HG02610 (cell line): ENCODE results near the gene SMAD6.
"Not testable (repeated sequence)": the region's sequence is repeated elsewhere in the genome, so short reads cannot be mapped to it uniquely, and the experiment has no call there.

ENCODE experiments used
- ATAC-seq: cut with Tn5 transposase; IDR thresholded peaks from one replicate; pipeline ENCODE4 v1.9.1; 2021; ENCODE audit warnings: mild to moderate bottlenecking, moderate library complexity; ENCODE audit not compliant: unreplicated experiment

The SMAD6 gene

GRCh38 chr15:66756295-66756694 lies 54.3 kb downstream of the SMAD6 start:
- no peak for ATAC-seq

GRCh38 chr15:66757030-66757429 lies 55.0 kb downstream of the SMAD6 start:
- no peak for ATAC-seq

DNA sequence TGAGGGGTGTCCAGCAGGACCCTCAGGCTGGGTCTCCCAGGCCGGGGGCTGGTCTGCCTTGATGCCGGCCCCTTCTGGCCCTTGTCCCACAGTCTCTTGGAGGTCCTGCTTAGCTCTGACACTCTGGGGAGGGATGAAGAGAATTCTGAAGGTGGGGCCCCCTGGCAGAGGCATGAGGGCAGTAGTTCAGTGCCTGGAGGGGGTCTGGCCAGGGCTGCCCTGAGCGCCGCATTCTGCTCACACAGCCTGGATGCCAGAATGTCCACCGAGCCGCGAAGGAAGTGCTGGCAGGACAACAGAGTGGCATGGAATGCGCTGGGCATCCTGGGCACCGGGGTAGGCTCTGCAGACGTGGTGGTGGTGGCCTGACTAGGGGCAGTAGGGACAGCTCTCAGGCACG lies 55.5 kb downstream of the SMAD6 start:
- no peak for ATAC-seq

DNA sequence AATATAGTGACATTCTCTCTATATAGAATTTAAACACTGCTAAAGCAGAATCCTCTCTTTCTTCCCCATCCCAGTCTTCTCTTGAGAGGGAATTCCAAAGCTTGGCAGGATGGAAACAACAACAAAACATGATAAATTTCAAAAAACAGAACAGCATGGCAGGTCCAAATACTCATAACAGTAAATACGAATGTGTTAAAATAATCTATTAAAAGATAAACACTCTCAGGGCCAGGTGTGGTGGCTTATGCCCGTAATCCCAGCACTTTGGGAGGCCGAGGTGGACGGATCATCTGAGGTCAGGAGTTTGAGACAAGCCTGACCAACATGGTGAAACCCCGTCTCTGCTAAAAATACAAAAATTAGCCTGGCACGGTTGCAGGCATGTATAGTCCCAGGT lies 56.2 kb downstream of the SMAD6 start:
- ATAC-seq = not testable (repeated sequence)

DNA sequence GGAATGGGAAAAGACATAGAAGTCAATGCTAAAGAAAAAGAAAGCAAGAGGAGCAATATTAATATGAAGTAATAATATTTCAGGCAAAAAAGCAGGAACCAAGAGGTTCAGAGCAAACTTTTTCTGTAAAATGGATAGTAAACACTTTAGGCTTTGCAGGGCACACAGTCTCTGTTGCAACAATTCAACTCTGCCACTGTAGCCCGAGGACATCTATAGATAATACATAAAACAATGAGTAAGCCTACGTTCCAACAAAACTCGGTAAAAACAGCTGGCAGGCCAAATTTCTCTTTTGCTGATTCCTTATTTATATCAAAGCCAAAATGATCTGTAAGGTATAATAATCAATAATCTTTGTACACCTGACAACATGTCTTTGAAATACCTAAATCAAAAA lies 56.8 kb downstream of the SMAD6 start:
- ATAC-seq = no peak

- ATAC-seq = no peak
Measured at GRCh38 chr15:66760097-66760967, 58.3 kb downstream of the SMAD6 start.

DNA sequence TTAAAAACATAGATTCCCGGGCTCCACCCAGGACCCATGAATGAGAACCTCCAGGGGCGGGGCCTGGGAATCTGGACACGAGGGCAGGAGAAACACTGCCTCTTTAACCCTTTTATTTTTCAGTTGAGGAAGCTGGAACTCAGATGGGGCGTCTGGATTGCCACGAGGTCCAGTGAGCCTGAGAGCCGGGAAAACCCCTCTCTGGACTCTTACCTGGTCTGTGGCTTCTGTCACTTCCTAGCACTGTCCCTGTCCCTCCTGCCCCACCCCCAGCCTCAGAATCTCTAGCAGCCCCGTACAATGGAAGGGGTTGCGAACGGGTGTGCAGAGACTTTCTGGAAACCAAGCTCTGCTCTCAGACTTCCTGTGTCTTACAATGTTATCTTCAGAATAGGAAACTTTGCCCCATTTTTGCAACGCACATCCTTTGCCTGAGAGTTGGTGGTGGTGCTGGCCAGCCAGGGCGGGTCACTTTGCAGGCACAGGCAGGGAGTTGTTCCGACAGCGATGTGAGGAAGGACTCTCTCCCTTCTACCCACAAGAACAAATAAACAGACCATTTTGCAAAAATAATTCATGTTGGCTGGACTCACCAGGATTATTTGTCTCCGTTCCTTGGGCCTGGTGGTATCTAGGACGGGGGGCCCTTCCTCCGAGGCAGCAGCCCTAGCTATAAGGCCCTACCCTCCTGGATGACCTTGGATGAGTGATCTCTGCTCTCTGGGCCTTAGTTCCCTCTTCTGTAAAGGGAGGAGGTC lies 59.1 kb downstream of the SMAD6 start:
- no peak for ATAC-seq

- ATAC-seq = no peak
Measured at GRCh38 chr15:66761726-66762595, 59.9 kb downstream of the SMAD6 start.

DNA sequence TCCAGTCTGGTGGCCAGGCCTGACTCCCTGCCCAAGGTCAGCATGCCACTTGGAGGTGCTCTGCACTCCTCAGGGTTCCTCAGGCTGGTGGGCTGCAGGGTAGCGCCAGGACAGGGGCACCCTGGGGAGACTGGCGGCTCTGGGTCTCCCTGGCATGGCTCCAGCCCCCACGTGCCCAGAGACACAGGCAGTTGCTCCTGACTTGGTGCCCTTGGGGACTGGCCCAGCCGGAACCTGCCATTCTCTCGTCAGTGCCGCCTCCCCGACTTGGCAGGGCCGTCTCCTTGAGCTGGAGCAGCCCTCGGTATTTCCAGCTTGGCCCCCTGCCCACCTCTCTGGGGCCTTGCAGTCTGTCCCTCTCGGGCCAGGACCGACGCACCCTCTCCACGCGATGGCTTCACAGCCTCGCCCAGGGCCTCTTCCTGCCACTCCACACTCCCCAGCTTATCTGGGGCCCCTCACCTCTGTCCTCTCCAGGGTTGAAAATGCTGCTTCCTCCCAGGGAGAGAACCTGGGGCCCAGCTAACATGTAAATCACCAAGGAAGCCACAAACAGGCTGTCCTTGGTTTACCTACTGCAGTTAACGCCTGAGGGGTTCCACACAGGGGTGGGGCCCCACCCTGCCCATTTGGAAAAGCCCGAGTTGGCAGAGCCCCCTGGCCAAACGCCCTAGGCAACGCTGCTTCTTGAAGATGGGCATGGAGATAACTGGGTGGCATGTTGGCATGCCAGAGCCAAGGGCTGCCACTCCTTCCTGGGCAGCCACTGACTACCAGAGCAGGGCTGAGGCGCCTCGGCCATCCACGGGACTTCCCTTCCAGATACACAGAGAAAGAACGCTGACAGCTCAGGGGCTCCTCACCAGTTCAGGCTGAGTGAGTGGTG lies 61.4 kb downstream of the SMAD6 start:
- no peak for ATAC-seq

DNA sequence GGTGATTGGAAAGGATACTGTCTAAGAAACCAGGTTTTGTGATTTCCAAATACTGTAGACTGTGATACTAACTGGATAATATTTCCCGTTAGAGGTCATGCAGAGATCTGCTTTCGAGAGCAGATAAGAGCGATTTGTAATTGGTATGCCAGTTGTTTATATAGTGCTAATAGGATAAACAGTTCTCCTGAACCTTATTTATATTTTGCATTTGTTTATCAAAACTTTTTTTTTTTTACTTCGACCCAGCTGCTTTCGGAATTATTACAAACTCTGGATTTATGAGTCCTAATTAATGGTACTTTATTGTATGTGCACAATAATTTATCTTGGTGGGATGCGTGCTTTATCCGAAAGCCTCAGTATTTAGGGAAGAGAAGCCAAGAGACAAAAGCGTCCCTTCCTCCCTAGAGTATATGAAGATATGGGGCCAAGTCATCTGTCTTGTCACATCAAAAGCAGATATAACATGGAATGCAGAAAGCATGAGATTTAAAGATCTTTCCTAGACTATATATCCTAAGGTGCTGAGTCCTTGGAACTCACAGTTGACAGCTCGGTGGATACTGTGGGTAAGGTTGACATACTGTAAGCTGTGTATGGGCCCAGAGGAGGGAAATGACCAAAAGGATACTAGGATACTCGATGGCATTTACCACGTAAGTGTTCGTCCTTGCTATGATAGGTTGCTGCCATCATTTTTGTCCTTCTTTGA lies 62.2 kb downstream of the SMAD6 start:
- ATAC-seq = no peak

DNA sequence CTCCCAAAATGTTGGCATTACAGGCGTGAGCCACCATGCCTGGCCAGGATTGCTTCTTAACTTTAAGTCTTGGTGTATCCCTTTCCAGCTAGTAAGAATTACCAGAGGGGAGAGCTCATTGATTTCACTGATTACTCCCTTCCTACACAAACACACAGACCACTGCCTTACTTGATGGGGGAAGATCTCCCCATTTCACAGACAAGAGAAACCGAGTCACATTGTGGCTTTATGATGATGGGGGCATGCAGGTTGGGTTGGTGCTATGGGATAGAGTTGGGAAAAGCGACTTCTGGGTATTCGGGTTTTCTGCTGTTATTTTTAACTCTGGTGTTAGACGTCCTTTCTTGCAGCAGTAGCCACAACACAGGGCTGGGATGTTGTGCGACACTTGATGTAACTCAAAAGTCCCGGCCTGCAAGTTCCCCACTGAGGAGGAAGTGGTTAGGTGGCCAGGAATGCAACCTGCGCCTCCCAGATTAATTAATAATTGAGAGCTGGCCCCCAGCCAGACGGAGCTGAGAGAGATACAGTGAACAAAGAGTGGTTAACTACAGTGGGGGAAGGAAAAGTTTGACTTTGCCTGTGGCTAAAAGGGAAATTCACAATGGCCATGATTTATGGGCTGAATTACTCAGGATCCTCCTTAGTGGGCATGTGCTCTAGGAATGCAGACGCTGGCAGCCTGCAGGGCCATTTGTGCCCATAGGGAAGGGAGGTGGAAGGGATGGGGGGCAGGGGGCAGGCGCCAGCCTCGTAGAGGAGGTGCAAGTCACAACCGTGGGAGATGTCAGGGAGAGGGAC lies 63.6 kb downstream of the SMAD6 start:
- peak; percentile 46 for ATAC-seq

DNA sequence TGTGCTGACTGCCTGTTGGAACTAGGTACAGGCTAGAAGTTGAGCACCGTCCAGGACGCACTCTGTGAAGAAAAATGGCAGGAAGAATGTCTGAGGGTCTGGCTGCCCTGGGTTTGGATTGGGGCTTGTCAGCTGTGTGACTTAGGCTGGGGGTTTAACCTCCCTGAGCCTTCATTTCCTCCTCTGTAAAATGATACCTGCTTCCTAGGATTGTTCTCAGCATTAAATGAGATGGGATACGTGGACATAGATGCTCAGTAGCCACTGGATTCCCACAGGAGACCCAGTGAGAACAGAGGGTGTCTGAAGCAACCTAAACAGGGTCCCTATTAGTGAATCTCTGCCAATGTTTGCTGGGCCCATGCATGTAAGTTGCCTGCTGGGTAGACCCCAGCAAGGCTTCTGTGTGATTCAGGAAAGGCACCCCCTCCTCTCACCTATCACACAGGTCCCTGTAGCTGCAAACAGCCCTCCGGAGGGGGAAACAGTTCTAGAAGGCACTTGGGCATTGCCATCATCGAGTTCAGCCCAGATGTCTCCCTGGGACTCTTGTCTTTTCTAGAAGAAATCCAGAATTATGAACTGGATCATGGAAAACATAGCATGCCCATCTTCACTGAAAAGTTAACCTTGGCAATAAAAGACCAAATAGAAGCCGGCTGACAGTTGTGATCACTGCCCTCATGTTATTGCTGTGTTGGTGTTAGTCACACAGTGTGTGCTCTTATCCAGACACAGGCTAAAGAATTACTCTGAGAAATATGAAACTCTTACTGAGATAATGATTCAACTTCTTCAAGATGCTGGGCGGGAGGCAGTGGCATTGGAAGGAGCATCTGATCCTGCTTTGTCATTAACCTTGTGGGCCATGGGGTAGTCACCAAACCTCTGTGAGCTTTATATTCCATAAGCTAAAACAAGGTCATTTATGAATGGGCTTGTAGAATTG lies 64.5 kb downstream of the SMAD6 start:
- no peak for ATAC-seq

DNA sequence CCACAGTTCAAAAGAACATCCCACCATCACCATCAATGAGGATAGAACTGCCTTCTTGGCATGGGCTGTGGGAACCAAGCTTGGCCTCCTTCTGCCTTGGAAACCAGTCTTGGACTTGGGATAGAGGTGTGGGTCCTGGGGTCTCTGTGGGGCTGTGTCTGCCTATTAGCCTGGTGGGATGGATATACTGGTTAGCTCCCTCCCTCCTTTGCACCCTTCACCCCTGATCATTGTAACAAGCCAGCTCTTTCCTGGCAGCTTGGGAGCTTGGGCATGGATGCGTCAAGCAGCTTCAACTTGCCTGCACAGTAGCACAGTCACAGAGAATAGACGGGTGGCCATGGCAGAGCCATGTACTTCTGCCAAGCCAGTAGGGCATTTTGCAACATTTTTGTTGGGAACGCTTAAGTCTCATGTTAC lies 65.2 kb downstream of the SMAD6 start:
- no peak for ATAC-seq

GRCh38 chr15:66768987-66769386 lies 67.0 kb downstream of the SMAD6 start:
- no peak for ATAC-seq

DNA sequence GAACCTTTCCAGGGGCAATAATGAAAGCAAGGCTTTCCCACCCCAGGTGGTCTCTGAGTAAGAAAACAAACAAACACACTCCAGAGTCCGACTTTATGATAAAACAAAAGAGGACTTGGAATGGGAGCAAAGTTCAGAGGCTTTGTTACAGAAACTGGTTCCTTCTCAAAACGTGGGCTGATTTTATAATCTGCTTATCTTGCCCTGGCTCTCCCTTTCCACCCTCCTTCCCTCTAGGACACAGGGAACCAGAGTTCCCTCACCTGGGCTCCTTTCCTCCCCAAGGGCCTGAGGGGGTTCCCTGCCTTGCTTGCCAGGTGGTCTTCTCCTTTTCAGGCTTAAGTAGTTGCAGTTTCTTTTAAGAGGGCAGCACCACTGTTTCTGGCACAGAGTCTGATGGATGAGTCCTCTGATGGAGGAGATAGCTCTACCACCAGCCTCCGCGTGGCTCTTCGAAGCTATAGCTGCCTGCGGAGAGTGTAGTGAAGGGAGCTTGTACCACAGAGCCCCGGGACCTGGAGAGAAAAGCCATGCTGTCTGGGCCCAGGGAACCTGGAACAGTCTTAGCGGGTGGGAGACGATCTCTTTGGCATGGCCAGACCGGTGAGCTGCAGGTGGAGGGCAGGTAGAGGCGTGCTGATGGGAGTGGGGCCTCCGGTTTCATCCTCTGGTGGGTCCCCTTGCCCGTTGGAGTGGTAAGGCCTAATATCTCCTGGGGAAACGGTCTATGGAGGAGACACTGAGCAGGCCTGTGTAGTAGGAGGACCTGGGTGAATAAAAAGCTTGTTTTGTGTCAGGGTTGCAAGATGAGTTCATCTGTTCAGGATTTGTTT lies 68.7 kb downstream of the SMAD6 start:
- ATAC-seq = no peak

- ATAC-seq = no peak
Measured at GRCh38 chr15:66771351-66771650, 69.3 kb downstream of the SMAD6 start.

DNA sequence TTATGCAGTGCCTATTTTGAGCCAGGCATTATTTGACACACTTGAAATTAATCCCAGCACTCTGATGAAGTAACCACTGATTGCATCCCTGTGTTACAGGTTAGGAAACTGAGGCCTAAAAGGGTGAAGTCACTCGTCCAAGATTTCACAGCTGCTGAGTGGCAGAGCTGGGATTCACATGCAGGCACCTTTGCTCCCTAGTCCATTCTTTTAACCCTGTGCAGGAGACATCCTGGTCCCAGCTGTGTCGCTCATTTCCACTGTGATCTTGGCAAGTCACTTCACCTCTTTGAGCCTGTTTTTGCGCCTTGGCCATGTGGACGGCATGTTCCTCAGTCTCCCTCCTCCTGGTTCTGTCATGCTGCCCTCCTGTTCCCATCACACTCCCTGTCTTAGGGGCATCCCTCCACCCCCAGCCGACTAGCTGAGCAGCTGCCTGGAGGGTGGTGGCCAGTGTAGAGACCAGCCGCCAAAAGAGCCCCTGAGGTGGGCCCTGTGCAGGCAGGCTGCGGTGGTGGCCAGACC lies 70.6 kb downstream of the SMAD6 start:
- no peak for ATAC-seq
